ENCODE data around the gene LIPC.

The LIPC gene

GRCh38 chr15:58446521-58446920 is 14.7 kb downstream of the LIPC start (continued):
- TF ChIP-seq ZNF571 (tag by site-specific recombination; IDR thresholded peaks at IDR 0.05), result no peak
- TF ChIP-seq ZNF239 (tag by site-specific recombination; IDR thresholded peaks at IDR 0.05), result no peak

- no peak for TF ChIP-seq ZNF292 (tag by site-specific recombination; IDR thresholded peaks at IDR 0.05; ENCODE audit: borderline replicate concordance, low read depth)
- no peak for TF ChIP-seq ZNF791 (tag by site-specific recombination; IDR thresholded peaks at IDR 0.05)
- no peaks in the 10 kb centered on the region for H3K36me3 ChIP-seq (ENCODE audit: control insufficient read depth in 2 of 2, insufficient read depth in 1 of 2, low read length in 2 of 2)
- H3K9me3 ChIP-seq (ENCODE audit: control insufficient read depth, insufficient read depth, low read depth, low read length), result no peaks in the 10 kb centered on the region
- CTCF ChIA-PET, result interaction anchor here (1.0 kb wide), 1 partner anchor 10 kb away, joined by 3 read pairs; no protein-coding TSS in a partner anchor
- H3K27ac ChIP-seq (ENCODE audit: extremely low read depth, low read depth, low read length), result no peak overlapping the region
- H3K4me1 ChIP-seq (ENCODE audit: control insufficient read depth, insufficient read depth, low read length), result no peaks in the 10 kb centered on the region
- no peak overlapping the region for H3K4me3 ChIP-seq (ENCODE audit: low read depth, low read length)
- POLR2A ChIA-PET, result interaction anchor here (1.1 kb wide), 1 partner anchor 323 kb away, joined by 3 read pairs; the partner anchor contains the start of gene MINDY2
Observed at GRCh38 chr15:58447271-58448010, 15.7 kb downstream of the LIPC start.

- H3K4me1 ChIP-seq (ENCODE audit: control insufficient read depth, insufficient read depth, low read length), result no peaks in the 10 kb centered on the region
- H3K4me3 ChIP-seq (ENCODE audit: low read depth, low read length), result no peak overlapping the region
- TF ChIP-seq ZNF423 (tag by site-specific recombination; IDR thresholded peaks at IDR 0.05), result no peak
- no peak for TF ChIP-seq ZBTB20 (tag by site-specific recombination; IDR thresholded peaks at IDR 0.05)
- TF ChIP-seq ZNF157 (tag by site-specific recombination; IDR thresholded peaks at IDR 0.05), result no peak
- no peaks in the 10 kb centered on the region for H3K9me3 ChIP-seq (ENCODE audit: control insufficient read depth, insufficient read depth, low read depth, low read length)
- no peaks in the 10 kb centered on the region for H3K36me3 ChIP-seq (ENCODE audit: control insufficient read depth in 2 of 2, insufficient read depth in 1 of 2, low read length in 2 of 2)
- no peak overlapping the region for H3K27ac ChIP-seq (ENCODE audit: extremely low read depth, low read depth, low read length)
- ChIA-PET POLR2A (no interaction called here), CTCF (interaction anchor here (1.0 kb wide), 1 partner anchor 9 kb away, joined by 3 read pairs; no protein-coding TSS in a partner anchor)
Observed at GRCh38 chr15:58448331-58448730, 16.5 kb downstream of the LIPC start.

GRCh38 chr15:58448906-58449305 is 17.1 kb downstream of the LIPC start:
- no peaks in the 10 kb centered on the region for H3K4me1 ChIP-seq (ENCODE audit: control insufficient read depth, insufficient read depth, low read length)

GRCh38 chr15:58451826-58452225 is 20.0 kb downstream of the LIPC start:
- no peaks in the 10 kb centered on the region for H3K9me3 ChIP-seq (ENCODE audit: control insufficient read depth, insufficient read depth, low read depth, low read length)
- no peak overlapping the region for H3K4me3 ChIP-seq (ENCODE audit: low read depth, low read length)
- POLR2A ChIA-PET, result no interaction called here
- H3K4me1 ChIP-seq (ENCODE audit: control insufficient read depth, insufficient read depth, low read length), result no peaks in the 10 kb centered on the region
- H3K36me3 ChIP-seq (ENCODE audit: control insufficient read depth in 2 of 2, insufficient read depth in 1 of 2, low read length in 2 of 2), result no peaks in the 10 kb centered on the region
- H3K27ac ChIP-seq (ENCODE audit: extremely low read depth, low read depth, low read length), result no peak overlapping the region
- CTCF ChIA-PET, result no interaction called here
- TF ChIP-seq ZBTB20 (tag by site-specific recombination; IDR thresholded peaks at IDR 0.05) (no peak), ZSCAN16 (tag by site-specific recombination; IDR thresholded peaks at IDR 0.05) (no peak), ZNF660 (tag by site-specific recombination; IDR thresholded peaks at IDR 0.05) (no peak), ZNF404 (tag by site-specific recombination; IDR thresholded peaks at IDR 0.05) (no peak), TSHZ1 (tag by site-specific recombination; IDR thresholded peaks at IDR 0.05; ENCODE audit: borderline replicate concordance) (no peak), ZBTB8A (tag by site-specific recombination; IDR thresholded peaks at IDR 0.05) (no peak), ZNF571 (tag by site-specific recombination; IDR thresholded peaks at IDR 0.05) (no peak)

More at GRCh38 chr15:58448906-58449305, 17.1 kb downstream of the LIPC start:
- Histone ChIP-seq H3K36me3 (ENCODE audit: control insufficient read depth in 2 of 2, insufficient read depth in 1 of 2, low read length in 2 of 2) (no peaks in the 10 kb centered on the region), H3K9me3 (ENCODE audit: control insufficient read depth, insufficient read depth, low read depth, low read length) (no peaks in the 10 kb centered on the region), H3K27ac (ENCODE audit: extremely low read depth, low read depth, low read length) (no peak overlapping the region), H3K4me3 (ENCODE audit: low read depth, low read length) (no peak overlapping the region)
- POLR2A ChIA-PET, result no interaction called here
- TF ChIP-seq ZNF26 (tag by site-specific recombination; IDR thresholded peaks at IDR 0.05), result no peak
- TF ChIP-seq GLIS1 (tag by site-specific recombination; IDR thresholded peaks at IDR 0.05), result no peak
- no peak for TF ChIP-seq SALL2 (tag by site-specific recombination; IDR thresholded peaks at IDR 0.05; ENCODE audit: borderline replicate concordance)
- no peak for TF ChIP-seq ZNF146 (tag by site-specific recombination; IDR thresholded peaks at IDR 0.05)
- no peak for TF ChIP-seq ZNF704 (tag by site-specific recombination; IDR thresholded peaks at IDR 0.05)
- no peak for TF ChIP-seq ZNF302 (tag by site-specific recombination; IDR thresholded peaks at IDR 0.05; ENCODE audit: low read depth)
- CTCF ChIA-PET, result no interaction called here

Data from HEK293 (cell line).